SK-N-SH treated with all-trans-retinoic acid at 6 μM for 48 hours (cell line): Measurements from ENCODE around the gene GPRIN2.
"Not testable (repeated sequence)": the region's sequence is repeated elsewhere in the genome, so short reads cannot be mapped to it uniquely, and the experiment has no call there.

ENCODE experiments used
- ARNTL ChIP-seq: fragments of 450-650 bp; formaldehyde crosslinking; IDR thresholded peaks from 2 replicates; pipeline ENCODE4 v1.5.0; 2020; ENCODE audit warnings: low read depth, mild to moderate bottlenecking, moderate library complexity, borderline replicate concordance
- GLIS3 ChIP-seq: fragments of 250-450 bp; sonication (Bioruptor Pico); IDR thresholded peaks from 2 replicates; pipeline ENCODE4 v1.5.0; 2020; ENCODE audit warnings: mild to moderate bottlenecking, moderate library complexity
- PATZ1 ChIP-seq: fragments of 250-450 bp; sonication (Bioruptor Pico); IDR thresholded peaks from 2 replicates; pipeline ENCODE4 v1.8.0; 2020; ENCODE audit warnings: mild to moderate bottlenecking, moderate library complexity, borderline replicate concordance
- PPARA ChIP-seq: fragments of 250-450 bp; sonication (Bioruptor Pico); IDR thresholded peaks from 2 replicates; pipeline ENCODE4 v1.5.0; 2020; ENCODE audit warnings: mild to moderate bottlenecking, borderline replicate concordance
- TOX ChIP-seq: fragments of 250-450 bp; sonication (Bioruptor Pico); IDR thresholded peaks from 2 replicates; pipeline ENCODE4 v1.8.0; 2021; ENCODE audit warnings: mild to moderate bottlenecking, moderate library complexity, borderline replicate concordance
- ZFP30 ChIP-seq: fragments of 450-650 bp; formaldehyde crosslinking; IDR thresholded peaks from 2 replicates; pipeline ENCODE4 v1.5.0; 2022; ENCODE audit warnings: mild to moderate bottlenecking, moderate library complexity
- TF ChIP-seq, protein P1 (sequence below): fragments of 250-450 bp; sonication (Bioruptor Pico); IDR thresholded peaks from 2 replicates; pipeline ENCODE4 v1.5.1; 2020; ENCODE audit warnings: low read depth, mild to moderate bottlenecking, moderate library complexity

GRCh38 chr10:46567151-46567550, 10.7 kb upstream of the GPRIN2 start:
- not testable (repeated sequence) for TF ChIP-seq ARNTL; PPARA (CRISPR knock-in tag); TOX (CRISPR knock-in tag); ZFP30 (CRISPR knock-in tag); PATZ1 (CRISPR knock-in tag); GLIS3 (CRISPR knock-in tag)
- TF ChIP-seq, protein P1, sequence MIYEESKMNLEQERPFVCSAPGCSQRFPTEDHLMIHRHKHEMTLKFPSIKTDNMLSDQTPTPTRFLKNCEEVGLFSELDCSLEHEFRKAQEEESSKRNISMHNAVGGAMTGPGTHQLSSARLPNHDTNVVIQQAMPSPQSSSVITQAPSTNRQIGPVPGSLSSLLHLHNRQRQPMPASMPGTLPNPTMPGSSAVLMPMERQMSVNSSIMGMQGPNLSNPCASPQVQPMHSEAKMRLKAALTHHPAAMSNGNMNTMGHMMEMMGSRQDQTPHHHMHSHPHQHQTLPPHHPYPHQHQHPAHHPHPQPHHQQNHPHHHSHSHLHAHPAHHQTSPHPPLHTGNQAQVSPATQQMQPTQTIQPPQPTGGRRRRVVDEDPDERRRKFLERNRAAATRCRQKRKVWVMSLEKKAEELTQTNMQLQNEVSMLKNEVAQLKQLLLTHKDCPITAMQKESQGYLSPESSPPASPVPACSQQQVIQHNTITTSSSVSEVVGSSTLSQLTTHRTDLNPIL (CRISPR knock-in tag): not testable (repeated sequence)
